Amygdala (tissue), 56 donors: ENCODE data around the gene ITGAD.

Experiments used
- DNase-seq, 56 donors: peaks; one replicate each; lab custom pipeline; 2025; lab: John Stamatoyannopoulos, UW

Gene ITGAD

GRCh38 chr16:31364421-31364820 lies 28.7 kb upstream of the ITGAD start:
- no peak for DNase-seq

- no peak for DNase-seq
These were observed 27.8 kb upstream of the ITGAD start for GRCh38 chr16:31365131-31365865.

DNA sequence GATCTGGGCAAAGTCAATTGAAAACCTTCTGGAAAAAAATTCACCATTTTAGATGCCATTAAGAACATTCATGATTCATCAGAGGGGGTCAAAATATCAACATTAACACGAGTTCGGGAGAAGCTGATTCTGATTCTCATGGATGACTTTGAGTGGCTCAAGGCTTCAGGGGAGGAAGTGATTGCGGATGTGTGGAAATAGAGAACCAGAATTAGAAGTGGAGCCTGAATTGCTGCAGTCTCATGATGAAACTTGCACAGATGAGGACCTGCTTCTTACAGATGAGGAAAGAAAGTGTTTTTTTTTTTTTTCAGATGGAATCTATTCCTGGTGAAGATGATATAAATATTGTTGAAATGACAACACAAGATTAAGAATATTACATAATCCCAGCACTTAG lies 25.3 kb upstream of the ITGAD start:
- DNase-seq: peak in 2 of 56 donors; percentile 0 to 31

DNA sequence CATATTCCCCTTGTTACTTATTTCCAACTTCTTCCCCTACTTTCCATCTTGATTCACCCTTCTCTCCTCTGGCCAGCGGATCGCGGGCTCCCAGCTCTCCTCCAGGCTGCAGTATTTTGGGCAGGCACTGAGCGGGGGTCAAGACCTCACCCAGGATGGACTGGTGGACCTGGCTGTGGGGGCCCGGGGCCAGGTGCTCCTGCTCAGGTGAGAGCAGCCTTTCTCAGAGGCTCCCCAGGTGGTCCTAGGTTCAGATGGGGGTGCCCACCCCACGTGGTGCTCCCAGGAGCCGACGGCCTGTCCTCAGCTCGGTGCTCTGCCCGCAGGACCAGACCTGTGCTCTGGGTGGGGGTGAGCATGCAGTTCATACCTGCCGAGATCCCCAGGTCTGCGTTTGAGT lies 22.1 kb upstream of the ITGAD start:
- no peak for DNase-seq

DNA sequence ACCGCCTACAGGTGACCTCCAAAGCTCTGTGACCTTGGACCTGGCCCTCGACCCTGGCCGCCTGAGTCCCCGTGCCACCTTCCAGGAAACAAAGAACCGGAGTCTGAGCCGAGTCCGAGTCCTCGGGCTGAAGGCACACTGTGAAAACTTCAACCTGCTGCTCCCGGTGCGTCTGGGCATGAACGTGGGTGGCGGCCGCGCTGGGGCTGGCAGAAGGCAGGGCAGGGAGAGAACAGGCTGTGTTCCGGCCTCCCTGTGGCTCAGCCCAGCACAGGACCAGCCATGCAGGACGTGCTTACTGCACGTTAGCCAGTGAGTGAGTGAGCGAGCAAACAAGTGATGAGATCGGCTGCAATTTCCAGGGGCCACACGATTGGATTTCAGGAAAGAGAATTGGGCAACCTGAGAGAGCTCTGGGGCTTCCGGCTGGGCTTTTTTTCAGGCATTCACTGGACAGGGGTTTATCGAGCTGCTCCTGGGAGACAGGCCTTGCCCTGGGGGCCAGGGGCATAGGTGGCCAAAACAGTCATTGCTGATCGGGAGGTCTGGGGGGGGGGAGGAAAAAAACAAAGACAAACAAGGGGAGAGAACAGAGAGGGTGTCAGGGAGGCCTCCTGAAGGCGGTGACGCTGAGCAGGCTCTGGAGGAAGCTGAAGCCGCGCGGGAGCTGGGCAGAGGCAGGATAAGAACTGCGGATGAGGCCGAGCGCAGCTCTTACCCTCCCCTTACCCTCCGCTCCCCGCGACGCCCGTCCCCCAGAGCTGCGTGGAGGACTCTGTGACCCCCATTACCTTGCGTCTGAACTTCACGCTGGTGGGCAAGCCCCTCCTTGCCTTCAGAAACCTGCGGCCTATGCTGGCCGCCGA lies 21.3 kb upstream of the ITGAD start:
- no peak for DNase-seq

DNA sequence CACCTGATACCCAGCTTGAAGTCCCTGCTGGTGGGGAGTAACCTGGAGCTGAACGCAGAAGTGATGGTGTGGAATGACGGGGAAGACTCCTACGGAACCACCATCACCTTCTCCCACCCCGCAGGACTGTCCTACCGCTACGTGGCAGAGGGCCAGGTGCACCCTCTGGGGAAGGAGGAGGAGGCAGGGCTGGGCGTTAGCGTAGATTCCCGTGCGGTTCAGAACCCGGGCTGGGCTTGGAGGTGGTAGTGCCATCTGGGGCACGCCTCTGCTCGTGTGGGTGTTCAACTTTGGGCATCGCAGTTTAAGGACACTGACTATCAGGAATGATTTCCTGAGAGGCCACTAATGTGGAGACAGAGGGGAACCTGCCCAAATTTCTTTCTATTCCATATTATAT lies 19.9 kb upstream of the ITGAD start:
- DNase-seq: no peak

DNA sequence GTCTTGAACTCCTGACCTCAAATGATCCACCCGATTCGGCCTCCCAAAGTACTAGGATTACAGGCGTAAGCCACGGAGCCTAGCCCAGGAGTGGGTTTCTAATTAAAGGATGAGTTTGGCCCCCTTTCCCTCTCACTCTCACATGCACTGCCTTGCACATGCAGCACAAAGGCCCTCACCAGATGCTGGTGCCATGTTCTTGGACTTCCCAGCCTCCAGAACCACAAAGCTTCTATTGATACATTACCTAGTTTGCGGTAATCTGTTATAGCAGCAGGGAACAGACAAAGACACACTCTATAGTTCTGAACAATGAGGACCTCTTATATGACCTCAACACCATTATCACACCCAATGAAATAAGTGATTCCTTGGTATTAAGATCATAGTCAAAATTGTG lies 17.9 kb upstream of the ITGAD start:
- no peak for DNase-seq

GRCh38 chr16:31376705-31377104 lies 16.4 kb upstream of the ITGAD start:
- no peak for DNase-seq

DNA sequence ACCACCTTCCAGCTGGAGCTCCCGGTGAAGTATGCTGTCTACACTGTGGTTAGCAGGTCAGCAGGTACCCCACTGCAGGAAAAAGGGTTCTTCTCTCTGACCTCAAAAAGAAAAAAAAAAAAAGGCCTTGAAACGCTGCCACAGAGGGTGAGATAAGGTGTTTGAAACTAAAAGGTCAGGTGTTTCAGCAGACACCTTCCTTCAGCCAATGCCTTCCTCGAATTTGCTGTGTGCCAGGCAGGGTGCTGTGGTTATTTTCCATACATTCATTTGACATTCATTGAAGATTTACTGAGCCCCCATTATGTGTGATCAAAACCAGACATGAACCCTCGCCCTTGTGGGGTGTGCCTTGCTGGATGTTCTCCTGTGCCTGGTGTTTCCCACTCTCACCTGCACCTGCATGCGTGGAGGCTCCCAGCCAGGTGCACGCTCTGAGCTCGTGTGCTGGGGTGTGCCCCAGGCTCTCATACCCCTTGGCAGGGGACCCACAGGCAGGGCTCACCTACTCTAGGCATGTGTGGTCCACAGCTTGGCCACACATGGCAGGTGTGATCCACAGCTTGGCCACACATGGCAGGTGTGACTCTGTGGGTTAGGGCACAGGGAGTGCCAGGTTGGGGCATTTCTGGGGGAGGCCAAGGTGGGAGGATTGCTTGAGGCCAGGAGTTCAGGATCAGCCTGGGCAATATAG lies 15.8 kb upstream of the ITGAD start:
- DNase-seq: no peak

DNA sequence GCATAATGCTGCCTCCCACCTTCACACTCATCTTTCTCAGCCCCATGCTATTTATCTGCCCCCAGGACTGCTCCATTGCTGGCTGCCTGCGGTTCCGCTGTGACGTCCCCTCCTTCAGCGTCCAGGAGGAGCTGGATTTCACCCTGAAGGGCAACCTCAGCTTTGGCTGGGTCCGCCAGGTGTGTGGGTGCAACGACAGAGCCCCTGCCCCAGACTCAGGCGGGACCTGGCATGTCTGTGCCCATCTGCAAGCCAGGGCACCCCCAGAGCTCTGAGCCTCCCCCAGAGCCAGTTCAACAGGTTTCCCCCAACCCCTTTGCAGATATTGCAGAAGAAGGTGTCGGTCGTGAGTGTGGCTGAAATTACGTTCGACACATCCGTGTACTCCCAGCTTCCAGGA lies 12.9 kb upstream of the ITGAD start:
- no peak for DNase-seq

DNA sequence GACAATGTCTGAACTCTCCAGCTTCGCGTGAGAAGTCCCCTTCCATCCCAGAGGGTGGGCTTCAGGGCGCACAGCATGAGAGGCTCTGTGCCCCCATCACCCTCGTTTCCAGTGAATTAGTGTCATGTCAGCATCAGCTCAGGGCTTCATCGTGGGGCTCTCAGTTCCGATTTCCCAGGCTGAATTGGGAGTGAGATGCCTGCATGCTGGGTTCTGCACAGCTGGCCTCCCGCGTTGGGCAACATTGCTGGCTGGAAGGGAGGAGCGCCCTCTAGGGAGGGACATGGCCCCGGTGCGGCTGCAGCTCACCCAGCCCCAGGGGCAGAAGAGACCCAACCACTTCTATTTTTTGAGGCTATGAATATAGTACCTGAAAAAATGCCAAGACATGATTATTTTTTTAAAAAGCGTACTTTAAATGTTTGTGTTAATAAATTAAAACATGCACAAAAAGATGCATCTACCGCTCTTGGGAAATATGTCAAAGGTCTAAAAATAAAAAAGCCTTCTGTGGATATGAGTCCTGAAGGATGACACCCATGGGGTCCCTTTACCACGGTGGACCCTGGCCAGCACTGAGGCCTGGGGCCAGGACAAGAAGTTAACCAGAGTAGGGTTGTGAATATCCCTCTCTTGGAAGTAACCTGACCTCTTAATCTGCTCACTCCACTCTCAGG lies 10.5 kb upstream of the ITGAD start:
- peak in 24 of 56 donors; percentile 9 to 55 (median 22) for DNase-seq

- DNase-seq: no peak
These were observed 7.5 kb upstream of the ITGAD start for GRCh38 chr16:31385680-31386079.

DNA sequence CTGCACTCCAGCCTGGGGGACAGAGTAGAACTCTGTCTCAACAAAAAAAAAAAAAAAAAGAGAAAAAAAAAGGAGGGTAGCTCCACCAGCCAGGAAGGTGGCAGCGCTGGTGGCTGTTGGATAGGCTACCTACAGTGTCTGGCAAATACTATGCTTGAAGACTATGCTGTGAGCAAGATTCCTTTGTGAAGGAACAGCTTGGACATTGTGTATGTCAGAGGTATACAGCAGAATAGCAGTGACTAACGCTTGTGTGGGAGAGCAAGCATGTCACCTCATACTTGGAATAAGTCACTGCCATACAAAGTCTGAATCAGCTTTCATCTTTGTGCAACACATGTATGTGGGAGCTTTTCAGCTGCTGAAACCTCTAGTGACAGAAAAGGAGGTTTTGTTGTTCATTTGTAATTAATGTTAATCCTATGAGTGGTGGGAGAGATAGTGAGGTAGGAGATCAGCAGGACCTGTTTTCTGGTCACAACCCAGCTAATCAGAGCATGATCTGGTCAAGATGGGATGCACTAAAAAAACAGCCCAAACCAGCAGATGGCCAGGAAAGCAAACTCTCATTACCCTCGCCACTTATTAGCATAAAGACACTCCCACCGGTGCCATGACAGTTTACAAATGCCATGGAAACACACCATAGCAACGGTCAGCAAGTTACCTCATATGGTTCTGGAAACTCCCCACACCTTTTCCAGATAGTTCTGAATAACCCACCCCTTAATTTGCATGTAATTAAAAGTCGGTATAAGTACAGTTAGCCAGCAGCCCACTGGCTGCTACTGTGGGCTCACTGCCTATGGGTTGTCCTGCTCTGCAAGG lies 6.8 kb upstream of the ITGAD start:
- DNase-seq: peak in 7 of 56 donors; percentile 8 to 61 (median 17)

- no peak for DNase-seq
These were observed 4.6 kb upstream of the ITGAD start for GRCh38 chr16:31388535-31388934.

GRCh38 chr16:31390504-31391041 lies 2.6 kb upstream of the ITGAD start:
- DNase-seq: no peak

DNA sequence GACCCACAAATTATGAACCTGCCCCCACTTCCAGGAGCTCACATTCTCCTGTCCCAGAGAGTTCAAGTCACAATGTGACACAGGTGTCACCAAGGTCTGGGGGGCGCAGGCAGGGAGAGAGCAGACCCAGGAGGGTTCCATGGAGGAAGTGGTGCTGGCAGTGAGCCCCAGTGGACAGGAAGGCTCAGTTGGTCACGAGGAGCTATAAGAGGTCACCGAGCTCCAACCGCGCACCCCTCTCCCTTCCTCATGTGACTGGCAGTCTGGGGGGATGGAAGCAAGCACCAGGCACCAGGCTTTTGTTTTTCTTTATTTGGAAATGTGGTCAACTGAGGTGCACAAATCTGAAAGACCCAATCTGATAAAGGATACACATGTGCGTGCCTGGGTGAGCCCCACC lies 2.5 kb downstream of the ITGAD start:
- DNase-seq: peak in 1 of 56 donors; percentile 45

GRCh38 chr16:31397096-31397660 lies 4.0 kb downstream of the ITGAD start:
- DNase-seq: no peak

GRCh38 chr16:31397701-31398100 lies 4.6 kb downstream of the ITGAD start:
- DNase-seq: no peak

GRCh38 chr16:31400191-31400590 lies 7.1 kb downstream of the ITGAD start:
- no peak for DNase-seq
